ENCODE measurements around the gene ZNF184.

Gene ZNF184

GRCh38 chr6:27415898-27416297 lies 57.0 kb downstream of the ZNF184 start:
- DNase-seq, result no peak

- DNase-seq, result no peak
Measured at GRCh38 chr6:27414996-27415395, 57.9 kb downstream of the ZNF184 start.

- DNase-seq, result no peak
Measured at GRCh38 chr6:27414300-27414699, 58.6 kb downstream of the ZNF184 start.

GRCh38 chr6:27407153-27407814 lies 65.6 kb downstream of the ZNF184 start:
- DNase-seq, result no peak

GRCh38 chr6:27406085-27406484 lies 66.8 kb downstream of the ZNF184 start:
- DNase-seq, result no peak

- no peak for DNase-seq
Measured at GRCh38 chr6:27400877-27401642, 71.8 kb downstream of the ZNF184 start.
